Gastroesophageal sphincter (tissue), 4 donors: ENCODE results near the gene MYCN. TPM values are rescaled to one million over a fixed set of nuclear protein-coding genes. Genes with fewer than 3 reads are reported as not detected.

Source experiments
- ATAC-seq: fragments of 150-250 bp; one replicate; pipeline ENCODE4 v1.9.1; 2016; ENCODE audit warnings: mild to moderate bottlenecking, moderate library complexity
- H3K27ac ChIP-seq, 4 donors: fragments of 200-600 bp; sonication (generic) in 3 of 4; 1 replicate in 3 of 4; 2 replicates in 1 of 4; pipeline ENCODE4 v1.5.1; 2016 to 2019
- H3K27me3 ChIP-seq: fragments of 200-600 bp; sonication (generic); one replicate; pipeline ENCODE4 v1.5.1; 2019
- H3K36me3 ChIP-seq, 2 donors: fragments of 200-600 bp; sonication (generic); one replicate each; pipeline ENCODE4 v1.5.1; 2019; ENCODE audit warnings: control low read depth in 1 of 2
- H3K4me1 ChIP-seq, 3 donors: fragments of 200-600 bp; sonication (generic); 1 replicate in 2 of 3; 2 replicates in 1 of 3; pipeline ENCODE4 v1.5.1; 2016 to 2019; ENCODE audit warnings: control low read depth in 2 of 3
- H3K4me3 ChIP-seq, 2 donors: fragments of 200-600 bp; sonication (generic); one replicate each; pipeline ENCODE4 v1.5.1; 2019; ENCODE audit warnings: mild to moderate bottlenecking in 1 of 2, moderate library complexity in 1 of 2
- H3K9me3 ChIP-seq, 3 donors: fragments of 200-600 bp; sonication (generic); one replicate each; pipeline ENCODE4 v1.5.1; 2017 to 2019; ENCODE audit warnings: control low read depth in 2 of 3
- CTCF ChIP-seq, 4 experiments: fragments of 200-600 bp in 2 of 4; fragments of 450-650 bp in 2 of 4; sonication (generic) in 1 of 4; IDR thresholded peaks; one replicate each; pipeline ENCODE4 v1.5.1; 2017 to 2019; ENCODE audit warnings: antibody characterized with exemption in 4 of 4, mild to moderate bottlenecking in 2 of 4, moderate library complexity in 2 of 4
- EP300 ChIP-seq: sonication (generic); formaldehyde crosslinking; IDR thresholded peaks from one replicate; pipeline ENCODE4 v1.6.1; 2017; ENCODE audit warnings: antibody characterized with exemption, mild to moderate bottlenecking
- POLR2A ChIP-seq, 2 donors: fragments of 450-650 bp; IDR thresholded peaks; one replicate each; pipeline ENCODE4 v1.6.1; 2017; ENCODE audit warnings: antibody characterized with exemption in 2 of 2, mild to moderate bottlenecking in 2 of 2, moderate library complexity in 1 of 2
- POLR2AphosphoS5 ChIP-seq: sonication (generic); formaldehyde crosslinking; IDR thresholded peaks from one replicate; pipeline ENCODE4 v1.6.1; 2017; ENCODE audit warnings: antibody characterized with exemption
- WGBS, 2 donors: methylation state at CpG; one replicate each; pipeline ENCODE4 v1.1.5; 2018; ENCODE audit warnings: low coverage in 1 of 2; 5-methylcytosine and 5-hydroxymethylcytosine counted together
- total RNA-seq, 4 donors: library from RNA; depleted of rRNA; stranded (reverse); fragments of >200 nt; gene quantifications; one replicate each; pipeline ENCODE4 v1.1.0, GENCODE V29; 2016

Gene MYCN
- total RNA-seq, 4 donors from 2014 or later: 0.13 to 0.46 (median 0.35) TPM; not detected in 1

- WGBS, 2 donors: 92% methylated on average over 4 of the region's 4 CpGs
- ATAC-seq: no peak
- H3K9me3 ChIP-seq: peaks cover 0 to 20% (median 0%) of the 10 kb centered on the region in 3 donors
These were observed 42.8 kb upstream of the MYCN start for GRCh38 chr2:15897431-15898098.

GRCh38 chr2:15899327-15899612 lies 41.1 kb upstream of the MYCN start:
- Histone ChIP-seq H3K4me1 (no peaks in the 10 kb centered on the region), H3K9me3 (peaks cover 0 to 20% (median 0%) of the 10 kb centered on the region in 3 donors), H3K36me3 (no peaks in the 10 kb centered on the region), H3K27me3 (peaks cover 9% of the 10 kb centered on the region), H3K27ac (no peak overlapping the region), H3K4me3 (no peak overlapping the region)
- TF ChIP-seq POLR2AphosphoS5 (no peak), EP300 (no peak), CTCF (IDR thresholded peaks at IDR 0.05) (no peak), POLR2A (IDR thresholded peaks at IDR 0.05) (no peak)
- no peak for ATAC-seq
- 85% methylated on average over 2 of the region's 2 CpGs; no CpG with 5 or more reads in 1 of the 2 donors for WGBS, 2 donors

More at GRCh38 chr2:15897431-15898098, 42.8 kb upstream of the MYCN start:
- no peak overlapping the region for H3K4me3 ChIP-seq
- H3K4me1 ChIP-seq: peaks cover 0 to 1% (median 0%) of the 10 kb centered on the region in 3 donors
- H3K27ac ChIP-seq: no peak overlapping the region
- TF ChIP-seq POLR2AphosphoS5 (no peak), EP300 (no peak), CTCF (IDR thresholded peaks at IDR 0.05) (no peak), POLR2A (IDR thresholded peaks at IDR 0.05) (no peak)
- peaks cover 9% of the 10 kb centered on the region for H3K27me3 ChIP-seq
- no peaks in the 10 kb centered on the region for H3K36me3 ChIP-seq

GRCh38 chr2:15899751-15900493 lies 40.4 kb upstream of the MYCN start:
- ATAC-seq: no peak

GRCh38 chr2:15901095-15901807 lies 39.1 kb upstream of the MYCN start:
- TF ChIP-seq CTCF (IDR thresholded peaks at IDR 0.05) (no peak), POLR2A (IDR thresholded peaks at IDR 0.05) (no peak), EP300 (no peak), POLR2AphosphoS5 (no peak)
- Histone ChIP-seq H3K9me3 (peaks cover 0 to 20% (median 0%) of the 10 kb centered on the region in 3 donors), H3K27ac (no peak overlapping the region), H3K36me3 (no peaks in the 10 kb centered on the region), H3K4me3 (no peak overlapping the region), H3K27me3 (peaks cover 5% of the 10 kb centered on the region), H3K4me1 (no peaks in the 10 kb centered on the region)
- ATAC-seq: no peak
- WGBS, 2 donors: 90 to 94% methylated on average over 3 to 5 of the region's 5 CpGs

More at GRCh38 chr2:15899751-15900493, 40.4 kb upstream of the MYCN start:
- H3K4me1 ChIP-seq: no peaks in the 10 kb centered on the region
- H3K27me3 ChIP-seq: peaks cover 9% of the 10 kb centered on the region
- 74 to 82% methylated on average over 5 to 6 of the region's 6 CpGs for whole genome bisulfite sequencing, 2 donors
- H3K9me3 ChIP-seq: peaks cover 0 to 20% (median 0%) of the 10 kb centered on the region in 3 donors
- no peak overlapping the region for H3K27ac ChIP-seq
- TF ChIP-seq CTCF (IDR thresholded peaks at IDR 0.05) (no peak), EP300 (no peak), POLR2A (IDR thresholded peaks at IDR 0.05) (no peak), POLR2AphosphoS5 (no peak)
- no peak overlapping the region for H3K4me3 ChIP-seq
- H3K36me3 ChIP-seq: no peaks in the 10 kb centered on the region
